ENCODE data around the gene OR2F1. TPM values are rescaled to one million over a fixed set of nuclear protein-coding genes. Genes with fewer than 3 reads are reported as not detected.

Gene OR2F1
- total RNA-seq, 2 donors from 2014 or later: not detected

DNA sequence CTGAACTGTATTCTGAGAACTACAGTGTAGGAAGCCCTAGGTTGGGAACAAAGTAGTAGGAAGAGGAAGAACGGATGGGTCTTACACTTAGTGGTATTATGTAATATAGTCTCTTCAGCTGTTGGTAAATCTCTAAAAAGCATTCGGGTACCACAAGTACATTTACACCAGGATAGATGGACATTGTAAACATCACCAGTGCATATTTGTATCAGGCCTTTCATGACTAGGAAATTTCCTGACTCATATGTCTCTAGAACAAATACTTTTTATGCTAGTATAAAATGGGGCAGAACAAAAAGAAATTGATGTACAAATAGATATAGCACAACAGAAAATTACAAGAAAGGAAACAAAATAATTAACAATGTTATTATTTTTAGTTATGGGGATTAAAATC lies 23.9 kb downstream of the OR2F1 start:
- no peaks in the 10 kb centered on the region for H3K27me3 ChIP-seq (replicated peaks; ENCODE audit: insufficient read depth)
- TF ChIP-seq POLR2AphosphoS5 (IDR thresholded peaks at IDR 0.05) (no peak), POLR2A (IDR thresholded peaks at IDR 0.05) (no peak)
- TF ChIP-seq, protein P1, sequence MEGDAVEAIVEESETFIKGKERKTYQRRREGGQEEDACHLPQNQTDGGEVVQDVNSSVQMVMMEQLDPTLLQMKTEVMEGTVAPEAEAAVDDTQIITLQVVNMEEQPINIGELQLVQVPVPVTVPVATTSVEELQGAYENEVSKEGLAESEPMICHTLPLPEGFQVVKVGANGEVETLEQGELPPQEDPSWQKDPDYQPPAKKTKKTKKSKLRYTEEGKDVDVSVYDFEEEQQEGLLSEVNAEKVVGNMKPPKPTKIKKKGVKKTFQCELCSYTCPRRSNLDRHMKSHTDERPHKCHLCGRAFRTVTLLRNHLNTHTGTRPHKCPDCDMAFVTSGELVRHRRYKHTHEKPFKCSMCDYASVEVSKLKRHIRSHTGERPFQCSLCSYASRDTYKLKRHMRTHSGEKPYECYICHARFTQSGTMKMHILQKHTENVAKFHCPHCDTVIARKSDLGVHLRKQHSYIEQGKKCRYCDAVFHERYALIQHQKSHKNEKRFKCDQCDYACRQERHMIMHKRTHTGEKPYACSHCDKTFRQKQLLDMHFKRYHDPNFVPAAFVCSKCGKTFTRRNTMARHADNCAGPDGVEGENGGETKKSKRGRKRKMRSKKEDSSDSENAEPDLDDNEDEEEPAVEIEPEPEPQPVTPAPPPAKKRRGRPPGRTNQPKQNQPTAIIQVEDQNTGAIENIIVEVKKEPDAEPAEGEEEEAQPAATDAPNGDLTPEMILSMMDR (IDR thresholded peaks at IDR 0.05): no peak
- 51% methylated on average over 2 of the region's 2 CpGs for WGBS
- no peak for DNase-seq (ENCODE audit: low spot score)
- intact Hi-C loops (cut with DNase I): no loop called here
- H3K27ac ChIP-seq: no peak overlapping the region
- H3K36me3 ChIP-seq: no peaks in the 10 kb centered on the region
- no peaks in the 10 kb centered on the region for H3K4me1 ChIP-seq (replicated peaks)
- H3K4me3 ChIP-seq: no peak overlapping the region
- no peaks in the 10 kb centered on the region for H3K9me3 ChIP-seq

DNA sequence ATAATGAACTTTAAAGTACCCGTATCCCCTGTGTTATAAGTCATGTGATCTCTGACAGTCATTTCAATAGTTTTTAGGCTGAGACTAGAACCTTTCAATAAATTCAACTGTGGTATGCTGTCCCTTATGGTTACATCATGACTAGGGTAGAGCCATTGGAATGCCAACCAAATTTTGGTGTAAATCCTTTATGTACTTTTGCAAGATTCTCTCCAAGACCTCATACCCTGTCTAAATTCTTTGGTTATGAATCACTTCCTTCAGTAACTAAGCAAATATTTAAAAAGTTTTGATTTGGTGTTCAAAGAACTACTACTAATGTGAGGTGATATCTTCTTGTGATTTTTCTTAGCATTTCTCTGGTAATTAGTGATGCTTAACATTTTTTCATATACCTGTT lies 24.7 kb downstream of the OR2F1 start:
- no peak for TF ChIP-seq POLR2AphosphoS5 (IDR thresholded peaks at IDR 0.05)
- TF ChIP-seq, protein P1 (IDR thresholded peaks at IDR 0.05): no peak
- TF ChIP-seq POLR2A (IDR thresholded peaks at IDR 0.05): no peak
- intact Hi-C loops (cut with DNase I): no loop called here
- no peaks in the 10 kb centered on the region for H3K27me3 ChIP-seq (replicated peaks; ENCODE audit: insufficient read depth)
- DNase-seq (ENCODE audit: low spot score): no peak
- H3K36me3 ChIP-seq: no peaks in the 10 kb centered on the region
- no peaks in the 10 kb centered on the region for H3K4me1 ChIP-seq (replicated peaks)
- no peak overlapping the region for H3K4me3 ChIP-seq
- 85% methylated on average over 1 of the region's 1 CpG for WGBS
- H3K9me3 ChIP-seq: no peaks in the 10 kb centered on the region
- H3K27ac ChIP-seq: no peak overlapping the region

DNA sequence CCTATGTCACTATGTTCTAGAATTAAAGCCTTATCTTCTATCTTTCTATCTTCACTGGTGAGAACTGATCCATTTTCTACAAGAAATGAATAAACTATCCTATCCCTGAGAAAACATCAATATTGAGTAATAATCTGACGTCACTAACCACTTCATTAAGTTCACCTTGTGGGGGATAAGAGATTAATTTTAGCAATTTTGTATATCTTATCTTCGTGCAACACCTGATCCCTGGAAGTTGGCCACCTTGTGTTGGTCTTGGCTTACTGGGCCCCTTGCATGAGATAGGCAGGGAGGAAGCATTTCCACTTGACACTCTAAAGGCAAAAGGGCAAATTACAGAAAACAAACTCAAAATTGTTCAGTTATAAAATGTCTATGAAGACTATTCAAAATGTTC lies 25.4 kb downstream of the OR2F1 start:
- DNase-seq (ENCODE audit: low spot score): no peak
- 75% methylated on average over 2 of the region's 2 CpGs for WGBS

DNA sequence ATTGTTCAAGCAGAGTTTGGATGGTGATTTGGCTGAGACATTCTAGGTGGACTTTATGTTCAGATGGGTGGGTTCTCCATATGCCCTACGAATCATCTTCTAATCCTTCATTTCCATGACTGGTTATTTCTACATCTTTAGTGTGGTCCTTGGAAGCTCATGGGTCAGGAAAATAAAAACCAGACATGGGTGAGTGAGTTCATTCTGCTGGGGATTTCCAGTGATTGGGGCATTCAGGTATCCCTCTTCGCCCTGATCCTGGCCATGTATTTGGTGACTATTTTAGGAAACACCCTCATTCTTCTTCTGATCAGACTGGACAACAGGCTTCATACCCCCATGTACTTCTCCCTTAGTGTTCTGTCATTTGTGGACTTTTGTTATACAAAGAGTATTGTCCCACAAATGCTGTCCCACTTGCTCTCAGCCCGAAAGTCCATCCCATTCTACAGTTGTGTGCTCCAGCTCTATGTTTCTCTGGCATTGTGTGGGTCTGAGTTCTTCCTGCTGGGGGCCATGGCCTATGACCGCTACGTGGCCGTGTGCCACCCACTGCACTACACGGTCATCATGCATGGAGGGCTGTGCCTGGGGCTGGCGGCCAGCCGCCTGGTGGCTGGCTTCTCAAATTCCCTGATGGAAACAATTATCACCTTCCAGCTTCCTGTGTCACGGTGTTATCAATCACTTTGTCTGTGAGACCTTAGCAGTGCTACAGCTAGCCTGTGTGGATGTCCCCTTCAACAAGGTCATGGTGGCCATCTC lies 26.3 kb downstream of the OR2F1 start:
- intact Hi-C loops (cut with DNase I): no loop called here
- WGBS: 89% methylated on average over 10 of the region's 10 CpGs
- H3K4me1 ChIP-seq (replicated peaks): no peaks in the 10 kb centered on the region

More for the DNA sequence above, 25.4 kb downstream of the OR2F1 start:
- Histone ChIP-seq H3K4me3 (no peak overlapping the region), H3K27ac (no peak overlapping the region), H3K27me3 (replicated peaks; ENCODE audit: insufficient read depth) (no peaks in the 10 kb centered on the region), H3K9me3 (no peaks in the 10 kb centered on the region), H3K36me3 (no peaks in the 10 kb centered on the region), H3K4me1 (replicated peaks) (no peaks in the 10 kb centered on the region)
- intact Hi-C loops (cut with DNase I): no loop called here
- TF ChIP-seq POLR2A (IDR thresholded peaks at IDR 0.05): no peak
- TF ChIP-seq, protein P1 (IDR thresholded peaks at IDR 0.05): no peak
- TF ChIP-seq POLR2AphosphoS5 (IDR thresholded peaks at IDR 0.05): no peak

More for the DNA sequence above, 26.3 kb downstream of the OR2F1 start:
- no peaks in the 10 kb centered on the region for H3K36me3 ChIP-seq
- DNase-seq (ENCODE audit: low spot score): no peak
- H3K27me3 ChIP-seq (replicated peaks; ENCODE audit: insufficient read depth): no peaks in the 10 kb centered on the region
- H3K27ac ChIP-seq: no peak overlapping the region
- no peaks in the 10 kb centered on the region for H3K9me3 ChIP-seq
- H3K4me3 ChIP-seq: no peak overlapping the region
- TF ChIP-seq, protein P1 (IDR thresholded peaks at IDR 0.05): no peak
- no peak for TF ChIP-seq POLR2A (IDR thresholded peaks at IDR 0.05)
- no peak for TF ChIP-seq POLR2AphosphoS5 (IDR thresholded peaks at IDR 0.05)

All from prostate gland (tissue), 2 donors.